NCI-H460 (cell line): ENCODE results near the gene DCC. TPM values are rescaled to one million over a fixed set of nuclear protein-coding genes. Genes with fewer than 3 reads are reported as not detected.

Experiments used
- DNase-seq: peaks from one replicate; pipeline ENCODE4 v3.0.0-alpha.2; 2016; ENCODE audit warnings: low read depth; ENCODE audit errors: extremely low read depth
- total RNA-seq: library from RNA; depleted of rRNA; stranded (reverse); fragments of >200 nt; shearing (Covaris generic); gene quantifications from 2 replicates; pipeline ENCODE4 v1.2.3, GENCODE V29; 2014

The DCC gene
- total RNA-seq, 1 experiment from 2014 or later, result 0.05 TPM

DNA sequence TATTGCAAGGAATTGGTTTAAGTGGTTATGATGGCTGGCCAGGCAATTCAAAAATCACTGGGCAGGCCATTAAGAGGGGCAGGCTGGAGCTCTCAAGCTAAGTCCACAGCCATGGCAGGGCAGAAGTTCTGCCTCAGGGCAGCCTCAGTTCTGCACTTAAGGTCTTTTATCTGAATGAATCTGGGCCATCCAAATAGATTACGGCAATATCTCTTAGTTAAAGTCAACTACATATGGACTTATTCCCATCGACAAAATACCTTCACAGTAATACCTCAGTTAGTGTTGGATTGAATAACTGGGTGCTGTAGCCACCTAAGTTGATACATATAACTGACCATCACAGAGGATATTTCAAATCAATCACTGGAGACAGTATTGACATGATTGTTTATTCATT is 979.6 kb downstream of the DCC start:
- no peak for DNase-seq

DNA sequence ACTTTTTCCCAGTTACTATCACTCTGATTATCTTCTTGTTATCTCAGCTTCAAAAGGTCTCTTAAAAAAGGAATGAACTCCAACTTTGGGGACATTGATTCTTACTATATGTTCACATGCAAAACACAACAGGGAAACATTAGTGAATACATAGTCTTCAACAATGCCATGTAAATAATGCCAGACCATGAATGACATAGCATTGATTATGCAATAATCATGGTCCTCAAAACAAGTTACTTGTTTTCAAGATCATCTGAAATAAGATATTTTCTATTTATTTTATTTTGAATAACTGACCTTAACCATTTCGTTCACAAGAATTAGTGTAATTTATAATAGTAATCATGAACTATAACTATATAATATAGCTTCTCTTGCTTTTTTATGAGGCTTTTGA is 982.2 kb downstream of the DCC start:
- DNase-seq, result no peak

DNA sequence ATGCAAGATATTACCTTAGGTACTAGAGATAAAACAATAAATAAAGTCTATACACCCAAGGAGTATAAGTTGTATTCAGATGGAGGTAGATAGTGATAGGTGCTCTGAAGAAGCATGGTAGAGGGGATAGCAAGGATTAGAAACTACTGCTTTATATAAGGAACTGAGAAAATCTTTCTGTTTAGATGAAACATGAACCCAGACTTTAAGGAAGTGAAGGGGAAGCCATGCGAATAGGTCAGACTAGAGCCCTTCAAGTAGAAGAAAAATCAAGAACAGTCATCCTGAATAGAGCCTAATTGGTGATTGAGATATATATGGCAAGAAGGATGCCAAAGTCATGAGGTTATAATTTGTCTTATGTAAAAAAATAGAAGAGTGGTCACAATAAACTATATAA is 984.4 kb downstream of the DCC start:
- no peak for DNase-seq

DNA sequence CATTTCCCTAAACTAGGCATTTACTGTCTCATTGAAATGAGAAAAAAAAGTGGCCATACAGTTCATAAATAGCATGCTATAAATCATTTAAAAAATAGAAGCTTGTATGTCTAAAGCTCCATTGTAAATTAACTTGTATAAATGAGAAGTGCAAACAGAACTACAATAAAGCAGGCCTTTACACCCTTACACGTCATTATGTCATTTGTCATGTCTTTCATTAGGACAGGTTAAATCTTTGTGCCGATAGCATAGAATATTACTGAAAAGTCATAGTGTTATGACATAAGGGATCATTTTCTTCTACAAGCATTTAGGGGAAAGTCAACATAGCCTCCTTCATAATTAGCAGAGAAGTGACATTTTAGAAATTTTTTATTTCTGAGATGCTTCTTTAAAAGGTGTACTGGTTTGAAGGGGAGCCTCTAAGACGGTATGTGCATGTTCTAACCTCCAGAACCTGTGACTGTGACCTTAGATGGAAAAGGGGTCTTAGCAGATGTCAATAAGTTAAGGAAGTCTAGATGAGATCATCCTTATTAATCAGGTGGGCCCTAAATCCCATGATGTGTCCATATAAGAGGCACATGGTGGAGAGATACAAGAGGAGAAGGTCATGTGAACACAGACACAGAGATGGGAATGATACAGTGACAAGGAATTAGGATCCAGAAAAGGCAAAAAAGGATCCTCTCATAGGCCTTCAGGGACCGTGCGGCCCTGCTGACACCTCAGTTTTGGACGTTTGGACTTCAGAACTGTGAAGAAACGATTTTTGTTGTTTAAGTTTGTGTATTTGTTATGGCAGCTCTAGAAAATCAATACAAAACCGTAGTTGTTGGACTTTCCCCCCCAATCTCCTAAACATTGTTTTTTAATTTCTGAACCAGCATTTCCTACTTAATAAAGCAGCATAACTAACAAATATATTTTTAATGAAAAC is 1020.8 kb downstream of the DCC start:
- no peak for DNase-seq

DNA sequence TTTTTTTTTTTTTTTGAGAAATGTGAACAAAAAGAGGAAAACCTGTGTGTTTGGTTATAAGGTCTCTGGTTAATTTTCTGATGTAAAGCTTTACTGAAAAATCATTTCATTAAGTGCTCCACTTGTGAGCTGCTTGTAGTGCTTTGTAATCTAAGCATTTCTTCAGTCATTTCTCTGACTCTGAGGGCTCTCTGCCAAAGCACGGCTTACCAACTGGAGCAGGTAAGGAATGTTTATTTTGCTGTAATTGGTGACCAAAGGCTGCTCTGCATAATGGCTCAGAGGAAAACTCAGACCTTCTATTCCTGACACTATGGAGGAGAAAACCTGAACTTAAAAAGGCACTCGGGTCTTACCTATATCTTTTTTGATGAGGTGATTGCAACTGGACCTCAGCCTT is 1035.6 kb downstream of the DCC start:
- no peak for DNase-seq

DNA sequence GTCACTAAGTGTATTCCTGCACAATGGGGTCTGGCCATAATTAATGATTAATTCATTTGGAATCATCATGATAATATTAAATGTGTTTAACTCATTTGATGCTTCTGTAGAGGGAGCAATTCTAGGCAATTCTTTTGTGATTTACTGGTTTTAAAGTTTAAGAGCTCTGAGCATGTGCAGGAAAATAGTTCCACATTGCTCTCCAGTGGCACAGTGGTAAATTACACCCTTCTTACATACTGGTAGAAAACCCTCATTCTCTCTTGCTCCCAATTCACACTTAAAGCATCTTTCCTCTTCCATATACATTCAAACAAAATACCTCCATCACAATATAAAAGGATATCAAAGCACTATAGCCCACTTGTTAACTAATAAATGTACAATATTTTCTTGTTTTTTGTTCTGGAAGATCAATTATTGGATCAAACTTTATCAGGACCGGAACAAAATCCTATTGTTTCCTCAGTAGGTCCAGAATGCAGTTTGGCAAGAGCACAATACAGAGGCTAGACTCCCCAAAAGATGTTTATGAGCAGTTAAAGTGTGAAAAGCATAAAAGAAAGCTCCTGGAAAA is 1040.2 kb downstream of the DCC start:
- DNase-seq, result peak; percentile 18

DNA sequence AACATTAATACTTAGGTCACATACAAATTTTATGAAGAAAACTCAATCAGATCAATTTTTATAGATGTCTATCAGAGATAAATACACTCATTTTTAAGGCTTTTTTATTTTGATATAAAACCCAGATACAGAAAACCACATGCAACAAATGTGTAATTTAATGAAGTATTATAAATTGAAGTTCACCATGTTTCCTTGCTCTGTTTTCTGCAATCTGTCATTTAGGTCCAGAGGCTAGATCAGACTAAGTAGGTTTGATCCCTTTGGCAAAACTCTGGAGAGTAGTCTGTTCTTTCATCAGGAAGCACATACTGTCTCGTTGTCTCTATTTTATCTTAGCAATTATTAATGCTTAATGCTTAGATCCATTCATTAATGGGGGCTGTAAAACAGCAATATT is 1042.9 kb downstream of the DCC start:
- no peak for DNase-seq

DNA sequence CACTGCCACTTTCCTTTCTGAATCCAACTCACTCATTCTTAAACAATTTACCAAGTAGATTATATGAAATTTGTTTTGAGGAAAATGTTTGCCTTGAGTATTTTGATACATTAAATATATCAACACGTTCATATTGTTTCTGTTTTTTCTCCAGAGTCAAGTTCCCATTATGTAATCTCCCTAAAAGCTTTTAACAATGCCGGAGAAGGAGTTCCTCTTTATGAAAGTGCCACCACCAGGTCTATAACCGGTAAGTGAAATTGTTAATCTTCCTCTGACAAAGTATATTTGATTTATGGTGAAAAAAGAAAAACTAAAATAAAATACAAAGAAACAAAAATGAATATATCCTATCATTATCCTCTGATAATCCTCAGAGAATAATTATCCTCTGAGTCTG is 1045.9 kb downstream of the DCC start:
- no peak for DNase-seq

DNA sequence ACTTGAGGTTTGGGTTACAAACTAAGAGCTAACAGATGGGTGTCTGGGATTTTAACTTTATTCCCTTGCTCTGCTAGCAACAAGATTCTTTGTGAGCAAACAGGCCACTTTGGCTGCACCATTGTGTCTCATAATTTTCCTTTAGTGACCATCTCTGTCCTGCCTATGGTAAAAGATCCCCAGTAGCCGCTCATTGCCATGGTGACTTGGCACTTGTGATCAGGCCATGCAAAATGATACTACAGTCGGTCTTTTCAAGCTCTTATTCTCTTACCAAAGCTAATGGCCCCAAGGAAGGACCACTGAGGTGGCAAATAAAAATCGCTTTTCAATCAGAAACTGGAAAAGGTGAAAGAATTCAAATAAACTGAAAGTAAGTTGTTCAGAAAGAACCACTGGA is 1047.6 kb downstream of the DCC start:
- no peak for DNase-seq

DNA sequence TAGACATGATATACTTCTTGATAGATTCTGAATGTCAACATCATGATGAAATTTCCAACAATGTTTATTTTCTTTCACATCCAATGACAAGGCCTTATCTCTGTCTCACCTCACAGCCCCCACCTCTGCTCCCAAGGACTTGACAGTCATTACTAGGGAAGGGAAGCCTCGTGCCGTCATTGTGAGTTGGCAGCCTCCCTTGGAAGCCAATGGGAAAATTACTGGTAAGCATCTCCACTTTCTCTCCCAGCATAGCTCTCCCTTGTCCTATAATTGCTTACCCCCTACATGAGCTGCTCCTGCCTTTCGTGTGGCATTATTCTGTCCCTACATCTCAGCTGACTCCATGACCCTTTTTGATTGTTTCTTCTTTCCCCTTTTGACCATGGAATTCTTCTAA is 1062.7 kb downstream of the DCC start:
- DNase-seq, result no peak

DNA sequence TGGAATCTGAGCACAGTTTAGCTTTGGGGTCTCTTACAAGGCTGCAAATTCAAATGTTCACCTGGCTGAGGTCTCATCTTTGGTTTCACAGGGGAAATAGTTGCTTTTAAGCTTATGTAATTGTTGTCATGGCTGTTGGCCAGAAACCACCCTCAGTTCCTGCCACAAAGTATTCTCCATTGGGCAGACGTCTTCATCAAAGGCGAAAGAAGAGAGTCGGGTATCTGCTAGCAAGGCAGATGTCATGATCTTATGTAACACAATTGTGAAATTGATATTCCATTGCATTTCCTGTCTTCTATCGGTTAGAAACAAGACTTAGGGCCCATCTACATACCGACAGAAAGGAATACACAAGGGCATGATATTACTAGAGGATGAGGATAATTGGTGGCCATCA is 1068.3 kb downstream of the DCC start:
- no peak for DNase-seq

DNA sequence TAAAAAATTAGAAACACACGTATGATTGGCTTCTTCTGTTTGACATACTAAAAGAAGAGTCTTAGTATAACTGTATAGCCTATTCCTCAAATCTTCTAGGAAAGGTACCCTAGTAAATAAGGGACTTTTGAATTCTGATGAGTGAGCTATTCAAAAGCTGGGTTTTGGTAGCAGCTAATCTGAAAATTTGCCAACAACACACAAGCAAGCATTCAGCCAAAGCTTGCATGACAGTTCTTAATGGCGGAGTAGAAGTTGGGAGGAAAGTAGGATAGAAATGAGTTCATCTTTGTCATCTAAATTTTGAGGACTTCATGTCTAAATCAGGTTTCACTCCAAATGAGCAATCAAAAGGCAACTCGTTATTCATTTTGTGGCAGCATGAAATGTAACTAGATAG is 1071.5 kb downstream of the DCC start:
- DNase-seq, result no peak

DNA sequence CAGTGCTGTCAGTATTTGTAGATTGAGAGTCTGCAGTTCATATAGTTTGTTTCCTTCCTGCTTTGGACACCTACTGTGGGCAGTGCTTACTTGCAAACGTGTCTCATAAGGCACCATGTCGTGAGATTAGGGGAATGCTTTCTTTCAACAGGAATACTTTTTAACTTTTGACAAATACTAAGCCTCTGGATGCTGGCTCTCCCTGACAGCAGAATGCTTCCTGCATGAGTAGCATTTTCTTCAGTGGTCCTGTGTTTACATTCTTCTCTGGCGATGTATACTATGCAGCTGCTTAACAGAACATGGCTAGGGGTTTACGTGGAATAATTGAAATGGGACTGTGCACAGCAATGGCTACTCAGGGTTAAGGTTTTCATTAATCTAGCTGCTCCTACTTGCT is 1077.0 kb downstream of the DCC start:
- no peak for DNase-seq

DNA sequence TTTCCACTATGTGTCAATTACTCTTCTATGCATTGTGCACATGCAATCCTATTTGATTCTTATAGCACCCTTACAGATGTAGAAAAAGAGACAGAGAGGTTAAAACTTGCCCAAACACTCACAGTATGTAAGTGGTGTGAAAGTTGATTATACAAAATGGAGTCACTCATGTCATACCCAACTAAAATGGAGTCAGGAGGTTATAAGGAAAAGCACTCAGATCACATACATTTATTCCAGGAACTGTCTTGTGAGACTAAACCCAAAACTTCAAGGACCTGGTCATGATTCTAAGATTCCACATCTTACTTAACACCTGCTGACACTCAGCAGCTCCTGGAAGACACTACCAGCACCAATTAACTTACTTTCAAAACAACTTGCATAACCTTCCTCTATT is 1081.9 kb downstream of the DCC start:
- DNase-seq, result no peak

DNA sequence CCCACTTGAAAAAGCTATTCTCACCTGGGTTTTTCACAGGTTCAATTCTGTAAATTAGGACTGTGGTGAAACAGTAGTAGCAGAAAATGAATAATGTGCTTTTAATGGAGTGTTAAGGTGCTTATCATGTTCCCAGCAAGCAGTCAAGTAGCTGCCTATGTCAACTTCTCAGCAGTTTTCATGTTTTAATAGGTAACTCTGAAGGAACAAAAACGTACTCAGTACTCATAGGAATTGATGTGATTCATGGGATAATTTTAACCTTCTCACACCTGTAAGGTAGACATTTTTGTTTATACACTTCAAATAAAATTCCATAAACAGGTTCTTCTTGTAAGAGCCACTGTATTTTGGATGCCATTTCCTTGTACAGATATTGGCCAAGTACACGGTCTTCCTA is 1082.9 kb downstream of the DCC start:
- no peak for DNase-seq

DNA sequence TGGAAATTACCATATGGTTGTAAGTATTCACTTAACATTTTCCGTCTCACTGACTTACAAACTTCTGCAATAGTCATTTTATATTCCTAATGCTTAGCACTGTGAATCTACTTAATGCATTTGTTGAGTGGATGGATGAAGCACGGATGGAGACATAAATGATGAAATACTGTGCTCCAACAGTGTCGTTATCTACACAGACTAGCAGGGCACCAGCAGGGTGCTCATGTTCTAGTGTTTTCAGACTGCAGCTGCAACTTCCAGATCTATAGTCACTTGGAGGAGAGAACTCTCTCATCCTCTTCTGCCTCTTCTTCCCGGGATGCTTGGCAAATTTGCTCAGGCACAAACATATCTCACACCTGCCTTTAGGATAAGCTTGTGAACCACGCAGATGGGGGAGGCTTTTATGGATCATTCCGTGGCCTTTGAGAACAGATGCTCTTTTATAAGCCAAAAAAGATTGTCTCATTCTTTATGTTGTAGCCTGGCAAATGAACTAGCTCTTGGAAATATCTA is 1086.7 kb downstream of the DCC start:
- no peak for DNase-seq

DNA sequence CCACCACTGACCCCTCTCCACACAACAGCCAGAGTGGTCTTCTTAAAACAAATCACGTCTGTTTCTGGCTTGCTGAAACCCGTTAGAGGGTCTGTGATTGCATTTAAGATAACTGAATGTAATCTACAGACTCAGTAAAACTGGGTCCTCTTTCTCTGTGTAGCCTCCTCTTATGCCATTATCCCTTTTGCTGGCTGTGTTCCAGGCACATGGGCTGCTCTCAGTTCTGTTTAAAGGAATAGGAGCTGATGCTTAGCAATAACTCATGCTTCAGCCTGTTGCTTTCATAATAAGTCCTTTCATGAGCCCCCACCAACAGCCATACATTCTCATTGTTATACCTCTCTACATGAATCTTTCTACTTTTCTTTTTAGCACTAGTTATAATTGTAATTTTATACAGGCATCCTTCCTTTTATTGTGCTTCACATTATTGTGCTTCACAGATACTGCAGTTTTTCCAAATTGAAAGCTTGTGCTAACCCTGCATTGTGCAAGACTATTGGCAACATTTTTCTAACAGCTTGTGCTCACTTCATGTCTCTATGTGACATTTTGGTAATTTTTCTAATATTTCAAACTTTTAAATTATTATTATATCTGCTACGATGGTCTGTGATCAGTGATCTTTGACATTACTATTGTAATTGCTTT is 1101.9 kb downstream of the DCC start:
- no peak for DNase-seq

DNA sequence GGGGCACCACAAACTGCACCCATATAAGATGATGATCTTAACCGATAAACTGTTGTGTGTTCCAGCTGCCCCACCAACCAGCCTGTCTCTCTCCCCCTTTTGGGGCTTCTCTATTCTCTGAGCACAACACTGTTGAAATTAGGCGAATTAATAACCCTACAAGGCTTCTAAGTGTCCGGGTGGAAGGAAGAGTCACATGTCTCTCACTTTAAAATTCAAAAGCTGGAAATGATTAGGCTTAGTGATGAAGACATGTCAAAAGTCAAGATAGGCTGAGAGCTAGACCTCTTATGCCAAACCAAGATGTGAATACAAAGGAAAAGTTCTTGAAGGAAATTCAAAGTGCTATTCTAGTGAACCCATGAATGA is 1102.4 kb downstream of the DCC start:
- DNase-seq, result no peak

DNA sequence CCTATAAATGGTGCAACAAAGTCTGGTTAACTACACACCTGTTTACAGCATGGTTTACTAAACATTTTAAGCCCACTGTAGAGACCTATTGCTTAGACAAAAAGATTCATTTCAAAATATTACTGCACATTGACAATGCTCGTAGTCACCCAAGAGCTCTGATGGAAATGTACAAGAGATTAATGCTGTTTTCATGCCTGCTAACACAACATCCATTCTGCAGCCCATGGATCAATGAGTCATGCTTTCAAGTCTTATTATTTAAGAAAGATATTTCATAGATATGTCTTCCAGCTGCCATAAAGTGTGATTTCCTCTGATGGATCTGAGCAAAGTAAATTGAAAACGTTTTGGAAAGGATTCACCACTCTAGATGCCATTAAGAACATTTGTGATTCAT is 1103.3 kb downstream of the DCC start:
- no peak for DNase-seq

DNA sequence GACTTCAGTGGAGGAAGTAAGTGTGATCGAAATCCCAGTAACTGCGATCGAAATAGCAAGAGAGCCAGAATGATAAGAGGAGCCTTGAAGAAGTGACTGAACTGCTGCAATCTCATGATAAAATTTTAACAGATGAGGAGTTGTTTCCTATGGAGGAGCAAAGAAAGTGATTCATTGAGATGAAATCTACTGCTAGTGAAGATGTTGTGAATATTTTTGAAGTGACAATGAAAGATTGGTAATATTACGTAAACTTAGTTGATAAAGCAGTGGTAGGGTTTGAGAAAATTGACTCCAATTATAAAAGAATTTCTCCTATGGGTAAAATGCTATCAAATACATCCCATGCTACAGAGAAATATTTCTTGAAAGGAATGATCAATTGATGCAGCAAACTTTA is 1103.8 kb downstream of the DCC start:
- DNase-seq, result no peak

DNA sequence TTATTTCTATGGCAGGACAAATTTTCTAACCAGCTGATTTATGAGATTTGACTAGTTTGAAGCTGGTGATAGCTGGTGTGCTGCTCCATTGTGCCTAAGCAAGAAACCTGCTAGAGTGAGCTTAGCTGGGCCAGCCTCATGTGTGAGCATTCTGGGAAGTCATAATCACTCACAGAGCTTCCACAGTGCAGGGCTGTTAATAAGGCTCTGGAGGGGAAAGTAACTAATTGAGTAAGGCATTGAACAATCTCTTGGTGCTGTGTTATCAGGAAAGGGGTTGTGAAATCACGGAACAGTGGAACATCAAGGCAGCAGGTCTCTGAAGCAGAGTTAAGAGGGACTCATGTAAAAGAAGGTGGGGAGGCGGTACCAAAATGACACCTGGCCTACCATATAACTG is 1111.9 kb downstream of the DCC start:
- DNase-seq, result no peak

DNA sequence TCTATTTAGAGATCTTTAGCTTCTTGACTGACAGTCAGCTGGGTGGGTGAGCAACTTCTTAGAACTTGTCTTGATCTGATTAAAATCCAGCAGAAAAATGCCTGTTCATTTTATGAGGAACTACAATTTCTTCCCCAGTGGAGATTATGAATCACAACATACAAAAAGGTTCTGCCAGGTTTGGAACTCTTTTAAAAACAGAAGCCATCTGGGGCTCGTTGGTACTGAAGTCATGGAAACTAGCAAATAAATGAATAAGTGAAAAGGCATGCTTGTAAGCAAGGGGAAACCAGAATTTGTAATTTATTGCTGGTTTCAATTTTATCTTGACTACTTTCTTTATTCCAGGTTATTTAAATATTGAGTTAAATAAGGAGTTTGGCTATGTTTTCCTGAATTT is 1117.1 kb downstream of the DCC start:
- no peak for DNase-seq
